ENCODE measurements around the gene SPRYD4. TPM values are rescaled to one million over a fixed set of nuclear protein-coding genes. Genes with fewer than 3 reads are reported as not detected.

Gene SPRYD4
- total RNA-seq, 1 donor from 2014 or later = 3.0 TPM

- no peak for TF ChIP-seq EZH2phosphoT487 (IDR thresholded peaks at IDR 0.05)
- no peak for TF ChIP-seq CTCF (IDR thresholded peaks at IDR 0.05)
- no peak for TF ChIP-seq EZH2 (IDR thresholded peaks at IDR 0.05)
- Histone ChIP-seq H3K36me3 (no peaks in the 10 kb centered on the region), H3K9ac (no peak within 1 kb of the TSS), H3K27me3 (no peaks in the 10 kb centered on the region), H3K4me1 (peaks cover 31% of the 10 kb centered on the region), H4K20me1 (ENCODE audit: low read depth) (no peaks in the 10 kb centered on the region), H3K79me2 (ENCODE audit: low read depth) (no peaks in the 10 kb centered on the region), H3K27ac (no peak within 1 kb of the TSS), H2AFZ (replicated peaks) (peak within 1 kb of the TSS; percentile 92), H3K9me3 (ENCODE audit: low read depth) (no peaks in the 10 kb centered on the region), H3K4me2 (peak within 1 kb of the TSS; percentile 23), H3F3A (ENCODE audit: low read depth) (peaks cover 22% of the 10 kb centered on the region), H3K4me3 (no peak within 1 kb of the TSS)
- peak within 1 kb of the TSS; percentile 50 for H3K4me3 Mint-ChIP-seq
- H3K36me3 Mint-ChIP-seq = no peaks in the 10 kb centered on the region
- no peak for DNase-seq (ENCODE audit: low spot score)
- H3K4me1 Mint-ChIP-seq = peaks cover 16% of the 10 kb centered on the region
- H3K9me3 Mint-ChIP-seq = no peaks in the 10 kb centered on the region
- peak within 1 kb of the TSS; percentile 72 for H3K27ac Mint-ChIP-seq
- peaks cover 7% of the 10 kb centered on the region for H3K27me3 Mint-ChIP-seq (ENCODE audit: insufficient read depth, low read depth)
These were observed 13.8 kb upstream of the SPRYD4 start, which contains the start of gene MIP for GRCh38 chr12:56454557-56454956. MIP (minus strand) TSS chr12:56454657; CDS start chr12:56454613, 44 bp downstream.

GRCh38 chr12:56457817-56458216 is 10.6 kb upstream of the SPRYD4 start:
- peaks cover 9% of the 10 kb centered on the region for H3K4me1 Mint-ChIP-seq

GRCh38 chr12:56461235-56462159 is 6.9 kb upstream of the SPRYD4 start:
- no peaks in the 10 kb centered on the region for H3K36me3 Mint-ChIP-seq
- Histone ChIP-seq H2AFZ (replicated peaks) (no peak overlapping the region), H3K9me3 (ENCODE audit: low read depth) (no peaks in the 10 kb centered on the region), H3K27me3 (no peaks in the 10 kb centered on the region), H3K9ac (no peak overlapping the region), H3K4me3 (no peak overlapping the region), H3F3A (ENCODE audit: low read depth) (peaks cover 42% of the 10 kb centered on the region), H4K20me1 (ENCODE audit: low read depth) (no peaks in the 10 kb centered on the region), H3K79me2 (ENCODE audit: low read depth) (no peaks in the 10 kb centered on the region), H3K27ac (peak overlapping the region; percentile 85), H3K4me1 (peaks cover 22% of the 10 kb centered on the region), H3K36me3 (no peaks in the 10 kb centered on the region), H3K4me2 (no peak overlapping the region)
- peaks cover 17% of the 10 kb centered on the region for H3K4me1 Mint-ChIP-seq
- H3K27me3 Mint-ChIP-seq (ENCODE audit: insufficient read depth, low read depth) = peaks cover 2% of the 10 kb centered on the region
- H3K9me3 Mint-ChIP-seq = no peaks in the 10 kb centered on the region
- TF ChIP-seq CTCF (IDR thresholded peaks at IDR 0.05) (no peak), EZH2phosphoT487 (IDR thresholded peaks at IDR 0.05) (no peak), EZH2 (IDR thresholded peaks at IDR 0.05) (no peak)
- H3K27ac Mint-ChIP-seq = no peak overlapping the region
- H3K4me3 Mint-ChIP-seq = no peak overlapping the region
- DNase-seq (ENCODE audit: low spot score) = no peak

More at GRCh38 chr12:56457817-56458216, 10.6 kb upstream of the SPRYD4 start:
- Histone ChIP-seq H3K27me3 (no peaks in the 10 kb centered on the region), H3K4me3 (no peak overlapping the region), H3K4me2 (no peak overlapping the region), H3K9ac (no peak overlapping the region), H3K27ac (no peak overlapping the region), H4K20me1 (ENCODE audit: low read depth) (no peaks in the 10 kb centered on the region), H3K36me3 (no peaks in the 10 kb centered on the region), H2AFZ (replicated peaks) (no peak overlapping the region), H3F3A (ENCODE audit: low read depth) (peaks cover 30% of the 10 kb centered on the region), H3K79me2 (ENCODE audit: low read depth) (no peaks in the 10 kb centered on the region), H3K9me3 (ENCODE audit: low read depth) (no peaks in the 10 kb centered on the region), H3K4me1 (peaks cover 27% of the 10 kb centered on the region)
- TF ChIP-seq CTCF (IDR thresholded peaks at IDR 0.05) (no peak), EZH2 (IDR thresholded peaks at IDR 0.05) (no peak), EZH2phosphoT487 (IDR thresholded peaks at IDR 0.05) (no peak)
- Mint-ChIP-seq H3K4me3 (no peak overlapping the region), H3K27ac (no peak overlapping the region), H3K27me3 (ENCODE audit: insufficient read depth, low read depth) (peaks cover 7% of the 10 kb centered on the region), H3K36me3 (no peaks in the 10 kb centered on the region), H3K9me3 (no peaks in the 10 kb centered on the region)
- no peak for DNase-seq (ENCODE audit: low spot score)
